VCaP (cell line): Measurements from ENCODE around the gene CLIP1.

Source experiments
- H3K27ac ChIP-seq: fragments of 450-650 bp; 2 replicates; pipeline ENCODE4 v1.5.1; 2017
- TF ChIP-seq, protein P1 (sequence below): fragments of 450-650 bp; conservative IDR thresholded peaks from 2 replicates; pipeline ENCODE4 v1.5.1; 2017; ENCODE audit warnings: mild to moderate bottlenecking, moderate library complexity

The CLIP1 gene

GRCh38 chr12:122326586-122326985 lies 95.9 kb downstream of the CLIP1 start:
- no peak overlapping the region for H3K27ac ChIP-seq
- TF ChIP-seq, protein P1, sequence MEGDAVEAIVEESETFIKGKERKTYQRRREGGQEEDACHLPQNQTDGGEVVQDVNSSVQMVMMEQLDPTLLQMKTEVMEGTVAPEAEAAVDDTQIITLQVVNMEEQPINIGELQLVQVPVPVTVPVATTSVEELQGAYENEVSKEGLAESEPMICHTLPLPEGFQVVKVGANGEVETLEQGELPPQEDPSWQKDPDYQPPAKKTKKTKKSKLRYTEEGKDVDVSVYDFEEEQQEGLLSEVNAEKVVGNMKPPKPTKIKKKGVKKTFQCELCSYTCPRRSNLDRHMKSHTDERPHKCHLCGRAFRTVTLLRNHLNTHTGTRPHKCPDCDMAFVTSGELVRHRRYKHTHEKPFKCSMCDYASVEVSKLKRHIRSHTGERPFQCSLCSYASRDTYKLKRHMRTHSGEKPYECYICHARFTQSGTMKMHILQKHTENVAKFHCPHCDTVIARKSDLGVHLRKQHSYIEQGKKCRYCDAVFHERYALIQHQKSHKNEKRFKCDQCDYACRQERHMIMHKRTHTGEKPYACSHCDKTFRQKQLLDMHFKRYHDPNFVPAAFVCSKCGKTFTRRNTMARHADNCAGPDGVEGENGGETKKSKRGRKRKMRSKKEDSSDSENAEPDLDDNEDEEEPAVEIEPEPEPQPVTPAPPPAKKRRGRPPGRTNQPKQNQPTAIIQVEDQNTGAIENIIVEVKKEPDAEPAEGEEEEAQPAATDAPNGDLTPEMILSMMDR, result no peak

GRCh38 chr12:122323311-122324019 lies 99.0 kb downstream of the CLIP1 start:
- TF ChIP-seq, protein P1, result no peak
- no peak overlapping the region for H3K27ac ChIP-seq

GRCh38 chr12:122322501-122322900 lies 100.0 kb downstream of the CLIP1 start:
- H3K27ac ChIP-seq, result no peak overlapping the region
- TF ChIP-seq, protein P1, result no peak

DNA sequence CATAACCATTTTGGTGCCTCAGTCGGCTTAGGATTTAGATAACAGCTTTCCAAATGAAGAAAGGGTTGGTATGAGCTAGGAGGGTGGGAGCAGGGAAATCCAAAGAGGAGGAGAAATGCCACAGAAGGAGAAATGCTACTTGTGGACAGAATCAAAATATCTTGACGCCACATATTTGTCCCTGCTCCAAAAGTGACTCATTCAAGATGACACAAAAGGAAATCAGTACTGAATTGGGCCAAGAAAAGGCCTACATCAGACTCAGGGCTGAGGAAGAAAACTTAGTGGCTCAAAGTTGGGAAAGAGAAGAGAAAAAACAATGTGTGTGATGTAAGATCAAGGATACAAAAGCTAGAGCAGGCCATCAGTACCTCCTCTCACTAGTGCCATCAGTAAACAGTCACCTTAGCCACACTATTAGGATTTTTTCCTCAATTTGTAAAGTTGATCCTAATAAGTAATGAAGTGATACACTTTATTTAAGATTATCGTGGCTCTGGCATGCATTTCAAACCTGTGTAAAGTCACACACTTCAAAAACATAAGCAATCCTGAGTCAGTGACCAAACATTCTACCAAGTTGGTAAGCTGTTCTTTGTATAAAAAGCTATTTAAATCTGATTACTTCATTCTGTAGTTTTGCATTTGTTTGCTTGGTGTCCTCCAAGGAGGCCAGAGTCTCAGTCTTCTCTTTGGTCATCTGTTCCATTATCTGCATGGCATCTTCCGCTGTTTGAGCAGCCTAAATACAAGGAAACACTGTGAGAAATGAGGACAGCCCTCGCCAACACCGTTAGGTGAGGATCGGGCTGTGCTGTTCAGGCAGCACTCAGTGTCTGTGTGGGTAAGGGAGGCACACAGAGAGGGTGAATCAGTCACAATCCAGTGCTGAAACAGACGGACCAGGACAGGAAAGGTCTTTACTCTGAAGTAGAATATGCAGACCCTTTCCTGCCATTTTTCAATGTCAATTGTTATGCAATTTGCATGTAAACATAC lies 103.6 kb downstream of the CLIP1 start:
- TF ChIP-seq, protein P1, result no peak
- H3K27ac ChIP-seq, result no peak overlapping the region

DNA sequence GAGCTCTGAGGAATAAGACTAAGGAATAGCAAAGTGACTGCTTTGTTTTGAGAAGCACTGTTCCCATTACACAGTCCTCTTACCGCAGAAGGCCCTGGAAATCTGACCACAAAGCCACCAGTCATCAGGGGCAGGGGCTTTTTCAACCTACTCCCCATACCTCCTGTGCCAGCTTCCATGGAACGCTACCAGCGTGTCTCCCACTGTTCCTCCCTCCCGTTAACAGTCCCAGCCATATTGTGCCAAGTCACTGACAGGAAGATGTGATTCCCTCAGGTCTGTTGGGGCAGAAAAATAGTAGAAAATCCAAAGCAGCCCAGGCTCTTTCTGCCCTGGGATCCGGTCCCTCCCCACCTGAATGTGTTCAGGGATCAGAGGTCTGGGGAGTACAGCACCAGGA lies 109.5 kb downstream of the CLIP1 start:
- H3K27ac ChIP-seq, result no peak overlapping the region
- TF ChIP-seq, protein P1, result no peak

DNA sequence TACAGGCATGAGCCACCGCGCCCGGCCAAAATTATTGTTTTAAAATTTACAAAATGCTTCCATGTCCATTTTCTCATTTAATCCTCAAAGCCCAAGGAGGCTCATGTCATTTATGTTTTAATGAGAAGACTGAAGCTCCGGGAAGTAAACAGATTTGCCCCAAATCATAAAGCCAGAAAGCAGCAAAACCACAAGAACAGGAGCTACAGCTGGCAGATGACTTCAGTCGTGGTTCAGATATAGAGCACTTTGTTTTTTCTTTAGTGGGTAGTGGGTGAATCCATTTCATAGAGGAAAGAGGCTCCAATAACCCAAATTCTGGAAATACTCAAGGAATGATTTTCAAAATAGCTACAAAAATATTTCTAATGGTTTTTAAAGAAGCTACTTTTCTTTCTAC lies 110.8 kb downstream of the CLIP1 start:
- TF ChIP-seq, protein P1, result no peak
- H3K27ac ChIP-seq, result no peak overlapping the region

DNA sequence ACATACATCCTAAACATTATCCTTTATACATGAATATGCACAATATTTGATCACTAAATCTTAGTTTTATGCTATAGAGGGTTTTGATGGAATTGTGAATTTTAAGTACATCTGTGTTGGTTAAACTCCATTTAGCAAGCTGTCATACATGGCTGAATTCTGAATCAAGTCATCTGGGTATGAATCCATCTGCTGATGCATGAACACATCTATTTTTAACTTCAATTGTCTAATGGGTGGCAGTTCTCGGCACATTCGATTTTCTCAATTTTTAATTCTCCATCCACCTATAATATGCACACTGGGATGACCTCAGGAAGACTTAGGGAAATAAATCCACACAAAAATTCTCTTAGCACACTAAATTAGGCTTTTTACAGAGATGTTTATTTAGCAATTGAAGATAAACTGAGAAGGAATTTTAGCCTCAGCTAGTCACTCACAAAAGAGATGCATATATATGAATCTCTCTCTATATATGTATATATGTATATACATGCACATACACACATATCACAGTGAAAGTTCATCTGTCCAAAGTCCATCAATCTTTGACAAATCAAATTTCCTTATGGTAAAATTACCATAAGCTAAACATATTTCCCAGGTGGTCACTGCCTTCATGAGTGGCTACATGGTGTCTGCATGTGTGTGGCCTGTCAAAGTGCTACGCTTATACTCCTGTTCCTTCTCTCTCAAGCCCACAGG lies 111.7 kb downstream of the CLIP1 start:
- H3K27ac ChIP-seq, result no peak overlapping the region
- TF ChIP-seq, protein P1, result no peak
